Measurements from ENCODE around the gene NDUFV2. TPM values are rescaled to one million over a fixed set of nuclear protein-coding genes. Genes with fewer than 3 reads are reported as not detected.
"Not testable (repeated sequence)": the region's sequence is repeated elsewhere in the genome, so short reads cannot be mapped to it uniquely, and the experiment has no call there.

Gene NDUFV2
- total RNA-seq, 2 donors from 2014 or later, result 276 to 295 TPM

DNA sequence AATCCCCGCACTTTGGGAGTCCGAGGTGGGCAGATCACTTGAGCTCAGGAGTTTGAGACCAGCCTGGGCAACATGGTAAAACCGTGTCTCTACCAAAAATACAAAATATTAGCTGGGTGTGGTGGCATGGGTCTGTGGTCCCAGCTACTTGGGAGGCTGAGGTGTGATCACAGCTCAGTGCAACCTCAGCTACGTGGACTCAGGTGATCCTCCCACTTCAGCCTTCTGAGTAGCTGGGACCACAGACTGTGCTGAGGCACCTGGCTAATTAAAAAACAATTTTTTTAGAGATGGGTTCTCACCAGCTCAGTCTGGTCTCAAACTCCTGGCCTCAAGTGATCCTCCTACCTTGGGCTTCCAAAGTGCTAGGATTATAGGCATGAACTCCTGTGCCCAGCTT, 57.5 kb downstream of the NDUFV2 start:
- DNase-seq (ENCODE audit: low spot score) (no peak), ATAC-seq (no peak)
- Mint-ChIP-seq H3K36me3 (peaks cover 43% of the 10 kb centered on the region), H3K4me3 (no peak overlapping the region), H3K4me1 (ENCODE audit: low read depth in 2 of 2) (peaks cover 57 to 66% of the 10 kb centered on the region in 2 donors), H3K27ac (no peak overlapping the region), H3K27me3 (no peaks in the 10 kb centered on the region), H3K9me3 (peaks cover 16% of the 10 kb centered on the region)

DNA sequence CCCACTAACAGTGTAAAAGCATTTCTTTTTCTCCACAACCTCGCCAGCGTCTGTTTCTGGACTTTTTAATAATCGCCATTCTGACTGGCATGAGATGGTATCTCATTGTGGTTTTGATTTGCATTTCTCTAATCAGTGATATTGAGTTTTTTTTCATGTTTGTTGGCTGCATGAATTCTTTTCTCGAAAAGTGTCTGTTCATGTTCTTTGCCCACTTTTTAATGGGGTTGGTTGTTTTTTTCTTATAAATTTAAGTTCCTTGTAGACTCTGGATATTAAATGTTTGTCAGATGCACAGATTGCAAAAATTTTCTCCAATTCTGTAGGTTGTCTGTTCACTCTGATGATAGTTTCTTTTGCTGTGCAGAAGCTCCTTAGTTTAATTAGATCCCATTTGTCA, 60.2 kb downstream of the NDUFV2 start:
- H3K27me3 Mint-ChIP-seq; DNase-seq (ENCODE audit: low spot score); ATAC-seq; H3K27ac Mint-ChIP-seq: not testable (repeated sequence)
- Mint-ChIP-seq H3K4me1 (ENCODE audit: low read depth in 2 of 2) (peaks cover 51 to 57% of the 10 kb centered on the region in 2 donors), H3K36me3 (peaks cover 39% of the 10 kb centered on the region), H3K4me3 (peak overlapping the region; percentile 6), H3K9me3 (peaks cover 19% of the 10 kb centered on the region)

DNA sequence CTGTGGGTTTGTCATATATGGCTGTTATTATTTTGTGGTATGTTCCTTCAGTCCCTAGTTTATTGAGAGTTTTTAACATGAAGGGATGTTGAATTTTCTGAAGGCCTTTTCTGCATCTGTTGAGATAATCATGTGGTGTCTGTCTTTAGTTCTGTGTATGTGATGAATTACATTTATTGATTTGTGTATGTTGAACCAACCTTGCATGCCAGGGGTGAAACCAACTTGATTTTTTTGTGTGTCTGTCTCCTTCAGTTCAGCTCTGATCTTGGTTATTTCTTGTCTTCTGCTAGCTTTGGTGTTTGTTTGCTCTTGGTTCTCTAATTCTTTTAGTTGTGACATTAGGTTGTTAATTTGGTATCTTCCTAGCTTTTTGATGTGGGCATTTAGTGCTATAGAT, 61.6 kb downstream of the NDUFV2 start:
- not testable (repeated sequence) for DNase-seq (ENCODE audit: low spot score); H3K27me3 Mint-ChIP-seq; H3K4me3 Mint-ChIP-seq; ATAC-seq; H3K27ac Mint-ChIP-seq
- Mint-ChIP-seq H3K4me1 (ENCODE audit: low read depth in 2 of 2) (peaks cover 50 to 56% of the 10 kb centered on the region in 2 donors), H3K36me3 (peaks cover 49% of the 10 kb centered on the region), H3K9me3 (peaks cover 19% of the 10 kb centered on the region)

DNA sequence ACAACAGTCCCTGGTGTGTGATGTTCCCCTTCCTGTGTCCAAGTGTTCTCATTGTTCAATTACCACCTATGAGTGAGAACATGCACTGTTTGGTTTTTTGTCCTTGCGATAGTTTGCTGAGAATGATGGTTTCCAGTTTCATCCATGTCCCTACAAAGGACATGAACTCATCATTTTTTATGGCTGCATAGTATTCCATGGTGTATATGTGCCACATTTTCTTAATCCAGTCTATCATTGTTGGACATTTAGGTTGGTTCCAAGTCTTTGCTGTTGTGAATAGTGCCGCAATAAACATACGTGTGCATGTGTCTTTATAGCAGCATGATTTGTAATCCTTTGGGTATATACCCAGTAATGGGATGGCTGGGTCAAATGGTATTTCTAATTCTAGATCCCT, 63.4 kb downstream of the NDUFV2 start:
- H3K27me3 Mint-ChIP-seq; DNase-seq (ENCODE audit: low spot score); H3K4me3 Mint-ChIP-seq; ATAC-seq; H3K27ac Mint-ChIP-seq: not testable (repeated sequence)
- peaks cover 59 to 64% of the 10 kb centered on the region in 2 donors for H3K4me1 Mint-ChIP-seq (ENCODE audit: low read depth in 2 of 2)
- peaks cover 23% of the 10 kb centered on the region for H3K9me3 Mint-ChIP-seq
- H3K36me3 Mint-ChIP-seq, result peaks cover 52% of the 10 kb centered on the region

- Mint-ChIP-seq H3K9me3 (peaks cover 13% of the 10 kb centered on the region), H3K4me3 (peak overlapping the region; percentile 76), H3K36me3 (peaks cover 31% of the 10 kb centered on the region), H3K27ac (peak overlapping the region in 1 of 2 donors; percentile 36), H3K4me1 (ENCODE audit: low read depth in 2 of 2) (peaks cover 60 to 65% of the 10 kb centered on the region in 2 donors)
- DNase-seq (ENCODE audit: low spot score); ATAC-seq; H3K27me3 Mint-ChIP-seq: not testable (repeated sequence)
Observed at GRCh38 chr18:9169515-9169914, 67.0 kb downstream of the NDUFV2 start.

- peak overlapping the region; percentile 58 for H3K4me3 Mint-ChIP-seq
- H3K9me3 Mint-ChIP-seq; H3K27me3 Mint-ChIP-seq; ATAC-seq; DNase-seq (ENCODE audit: low spot score): not testable (repeated sequence)
- H3K27ac Mint-ChIP-seq, result peak overlapping the region; percentile 4 to 25
- H3K36me3 Mint-ChIP-seq, result peaks cover 22% of the 10 kb centered on the region
- peaks cover 60 to 67% of the 10 kb centered on the region in 2 donors for H3K4me1 Mint-ChIP-seq (ENCODE audit: low read depth in 2 of 2)
Observed at GRCh38 chr18:9171919-9172318, 69.4 kb downstream of the NDUFV2 start.

- Mint-ChIP-seq H3K4me3 (peak overlapping the region; percentile 58), H3K9me3 (peaks cover 4% of the 10 kb centered on the region), H3K27me3 (no peaks in the 10 kb centered on the region), H3K4me1 (ENCODE audit: low read depth in 2 of 2) (peaks cover 60 to 65% of the 10 kb centered on the region in 2 donors), H3K36me3 (peaks cover 22% of the 10 kb centered on the region), H3K27ac (peak overlapping the region; percentile 4 to 25)
- DNase-seq (ENCODE audit: low spot score), result no peak
- ATAC-seq, result no peak
Observed at GRCh38 chr18:9172506-9173127, 70.1 kb downstream of the NDUFV2 start.

DNA sequence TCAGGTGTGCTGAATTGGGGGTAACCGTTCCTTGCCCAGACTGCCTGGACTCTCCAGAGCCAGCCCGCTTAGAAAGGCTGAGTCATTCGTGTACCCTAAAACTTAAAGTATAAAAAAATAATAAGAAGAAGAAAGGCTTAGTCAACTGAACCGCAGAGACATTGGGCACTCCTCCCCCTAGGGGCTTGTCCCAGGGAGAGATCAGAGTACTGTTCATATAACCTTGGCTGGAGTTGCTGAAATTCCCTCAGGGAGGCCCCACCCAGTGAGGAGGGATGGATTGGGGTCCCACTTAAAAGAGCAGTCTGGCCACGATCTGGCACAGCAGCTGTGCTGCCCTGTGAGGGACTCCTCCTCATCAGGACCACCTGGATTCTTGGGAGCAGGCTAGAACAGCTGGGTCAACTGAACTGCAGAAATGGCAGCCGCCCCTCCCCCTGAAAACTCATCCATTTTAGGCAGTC, 71.3 kb downstream of the NDUFV2 start:
- peaks cover 58 to 66% of the 10 kb centered on the region in 2 donors for H3K4me1 Mint-ChIP-seq (ENCODE audit: low read depth in 2 of 2)
- ATAC-seq, result peak; percentile 43 to 86

GRCh38 chr18:9174302-9174701, 71.8 kb downstream of the NDUFV2 start:
- DNase-seq (ENCODE audit: low spot score) (no peak), ATAC-seq (peak; percentile 20 to 48)
- Mint-ChIP-seq H3K36me3 (peaks cover 19% of the 10 kb centered on the region), H3K9me3 (peaks cover 4% of the 10 kb centered on the region), H3K27ac (peak overlapping the region; percentile 46 to 84), H3K4me3 (peak overlapping the region; percentile 15), H3K4me1 (ENCODE audit: low read depth in 2 of 2) (peaks cover 55 to 61% of the 10 kb centered on the region in 2 donors), H3K27me3 (no peaks in the 10 kb centered on the region)

More for the DNA sequence above, 71.3 kb downstream of the NDUFV2 start:
- no peaks in the 10 kb centered on the region for H3K27me3 Mint-ChIP-seq
- peak overlapping the region in 1 of 2 donors; percentile 84 for H3K27ac Mint-ChIP-seq
- no peak for DNase-seq (ENCODE audit: low spot score)
- peaks cover 21% of the 10 kb centered on the region for H3K36me3 Mint-ChIP-seq
- H3K9me3 Mint-ChIP-seq, result peaks cover 4% of the 10 kb centered on the region
- no peak overlapping the region for H3K4me3 Mint-ChIP-seq

DNA sequence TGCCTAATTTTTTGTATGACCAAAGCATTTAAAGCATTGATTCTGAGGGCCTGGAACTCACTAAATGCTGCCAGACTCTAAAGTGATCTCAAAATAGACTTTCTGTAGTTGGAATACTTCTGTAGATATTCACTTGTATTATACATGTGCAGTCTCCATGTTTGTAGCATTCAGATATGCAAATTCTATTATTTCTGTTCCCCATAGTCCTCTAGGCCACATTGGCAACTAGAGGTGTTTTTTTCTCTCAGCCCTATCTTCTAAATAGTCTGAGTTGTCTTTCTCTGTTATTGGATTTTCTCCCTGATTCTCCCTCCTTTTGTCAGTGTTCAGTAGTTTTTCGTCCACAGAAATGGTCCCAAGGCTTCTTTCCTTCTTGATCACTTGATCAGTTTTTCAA, 72.6 kb downstream of the NDUFV2 start:
- Mint-ChIP-seq H3K9me3 (peaks cover 3% of the 10 kb centered on the region), H3K4me1 (ENCODE audit: low read depth in 2 of 2) (peaks cover 54 to 60% of the 10 kb centered on the region in 2 donors), H3K27me3 (no peaks in the 10 kb centered on the region), H3K4me3 (no peak overlapping the region), H3K36me3 (peaks cover 17% of the 10 kb centered on the region), H3K27ac (peak overlapping the region in 1 of 2 donors; percentile 84)
- DNase-seq (ENCODE audit: low spot score), result no peak
- no peak for ATAC-seq

GRCh38 chr18:9177031-9177430, 74.5 kb downstream of the NDUFV2 start:
- Mint-ChIP-seq H3K36me3 (peaks cover 12% of the 10 kb centered on the region), H3K9me3 (no peaks in the 10 kb centered on the region), H3K27ac (no peak overlapping the region), H3K4me3 (no peak overlapping the region), H3K4me1 (ENCODE audit: low read depth in 2 of 2) (peaks cover 45 to 58% of the 10 kb centered on the region in 2 donors), H3K27me3 (no peaks in the 10 kb centered on the region)
- DNase-seq (ENCODE audit: low spot score) (no peak), ATAC-seq (no peak)

GRCh38 chr18:9177466-9177865, 75.0 kb downstream of the NDUFV2 start:
- H3K4me1 Mint-ChIP-seq (ENCODE audit: low read depth in 2 of 2), result peaks cover 40 to 54% of the 10 kb centered on the region in 2 donors
- peaks cover 8% of the 10 kb centered on the region for H3K36me3 Mint-ChIP-seq

GRCh38 chr18:9178557-9178956, 76.1 kb downstream of the NDUFV2 start:
- peaks cover 40 to 52% of the 10 kb centered on the region in 2 donors for H3K4me1 Mint-ChIP-seq (ENCODE audit: low read depth in 2 of 2)
- ATAC-seq (no peak), DNase-seq (ENCODE audit: low spot score) (no peak)
- no peaks in the 10 kb centered on the region for H3K9me3 Mint-ChIP-seq
- H3K27me3 Mint-ChIP-seq, result no peaks in the 10 kb centered on the region
- no peak overlapping the region for H3K4me3 Mint-ChIP-seq
- peak overlapping the region in 1 of 2 donors; percentile 45 for H3K27ac Mint-ChIP-seq
- H3K36me3 Mint-ChIP-seq, result peaks cover 16% of the 10 kb centered on the region

More at GRCh38 chr18:9177466-9177865, 75.0 kb downstream of the NDUFV2 start:
- no peak for ATAC-seq
- Mint-ChIP-seq H3K27me3 (no peaks in the 10 kb centered on the region), H3K9me3 (no peaks in the 10 kb centered on the region), H3K27ac (no peak overlapping the region), H3K4me3 (no peak overlapping the region)
- no peak for DNase-seq (ENCODE audit: low spot score)

DNA sequence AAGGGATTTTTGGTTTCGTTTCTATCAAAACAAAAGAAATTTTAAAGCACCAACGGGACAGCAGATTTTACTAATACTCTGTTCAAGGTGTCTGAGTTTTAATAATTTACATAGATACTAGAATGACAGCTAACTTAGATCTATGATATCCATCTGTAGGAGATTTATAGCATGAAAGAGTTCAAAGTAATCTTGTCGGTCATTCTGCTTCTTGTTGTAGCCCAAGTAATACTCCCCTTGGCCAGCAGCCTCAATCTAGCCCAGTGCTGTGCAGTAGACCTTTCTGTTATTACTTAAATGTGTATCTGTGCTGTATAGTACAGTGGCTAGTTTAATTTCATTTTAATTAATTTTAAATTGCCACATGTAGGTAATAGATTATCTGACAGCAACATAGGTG, 78.8 kb downstream of the NDUFV2 start:
- Mint-ChIP-seq H3K27me3 (no peaks in the 10 kb centered on the region), H3K27ac (peak overlapping the region in 1 of 2 donors; percentile 33), H3K4me3 (no peak overlapping the region), H3K9me3 (no peaks in the 10 kb centered on the region), H3K4me1 (ENCODE audit: low read depth in 2 of 2) (peaks cover 46 to 63% of the 10 kb centered on the region in 2 donors), H3K36me3 (peaks cover 28% of the 10 kb centered on the region)
- DNase-seq (ENCODE audit: low spot score) (no peak), ATAC-seq (no peak)
